ENCODE results near the gene CREBZF. TPM values are rescaled to one million over a fixed set of nuclear protein-coding genes. Genes with fewer than 3 reads are reported as not detected.
"Not testable (repeated sequence)": the region's sequence is repeated elsewhere in the genome, so short reads cannot be mapped to it uniquely, and the experiment has no call there.

Gene CREBZF
- total RNA-seq, 1 donor from 2014 or later: 44.7 TPM

DNA sequence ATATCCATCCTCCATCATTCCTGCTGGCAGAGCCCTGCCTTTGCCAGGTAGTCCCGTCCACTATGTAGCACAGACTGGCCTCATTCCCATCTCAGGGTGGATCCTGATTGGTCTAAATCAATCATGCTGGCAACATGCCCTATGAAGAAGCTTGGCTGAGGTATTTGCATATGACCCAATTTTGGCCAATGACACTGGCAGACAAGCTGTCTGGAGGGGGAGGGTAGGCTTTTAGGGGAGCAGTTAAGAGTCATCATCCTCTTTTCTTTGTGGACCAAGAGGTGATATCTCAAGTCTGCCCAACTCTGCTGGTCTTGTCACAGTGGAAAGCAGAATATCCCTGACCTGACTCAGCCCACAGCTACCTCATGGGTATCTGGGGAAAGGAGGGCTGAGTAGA lies 16.0 kb upstream of the CREBZF start:
- H3K4me3 Mint-ChIP-seq (ENCODE audit: unreplicated experiment): no peak overlapping the region
- H3K9me3 Mint-ChIP-seq (ENCODE audit: unreplicated experiment): no peaks in the 10 kb centered on the region
- H3K27ac Mint-ChIP-seq (ENCODE audit: unreplicated experiment): no peak overlapping the region
- peaks cover 25% of the 10 kb centered on the region for H3K27me3 Mint-ChIP-seq (ENCODE audit: unreplicated experiment)
- no peaks in the 10 kb centered on the region for H3K36me3 Mint-ChIP-seq (ENCODE audit: unreplicated experiment)
- TF ChIP-seq, protein P1, sequence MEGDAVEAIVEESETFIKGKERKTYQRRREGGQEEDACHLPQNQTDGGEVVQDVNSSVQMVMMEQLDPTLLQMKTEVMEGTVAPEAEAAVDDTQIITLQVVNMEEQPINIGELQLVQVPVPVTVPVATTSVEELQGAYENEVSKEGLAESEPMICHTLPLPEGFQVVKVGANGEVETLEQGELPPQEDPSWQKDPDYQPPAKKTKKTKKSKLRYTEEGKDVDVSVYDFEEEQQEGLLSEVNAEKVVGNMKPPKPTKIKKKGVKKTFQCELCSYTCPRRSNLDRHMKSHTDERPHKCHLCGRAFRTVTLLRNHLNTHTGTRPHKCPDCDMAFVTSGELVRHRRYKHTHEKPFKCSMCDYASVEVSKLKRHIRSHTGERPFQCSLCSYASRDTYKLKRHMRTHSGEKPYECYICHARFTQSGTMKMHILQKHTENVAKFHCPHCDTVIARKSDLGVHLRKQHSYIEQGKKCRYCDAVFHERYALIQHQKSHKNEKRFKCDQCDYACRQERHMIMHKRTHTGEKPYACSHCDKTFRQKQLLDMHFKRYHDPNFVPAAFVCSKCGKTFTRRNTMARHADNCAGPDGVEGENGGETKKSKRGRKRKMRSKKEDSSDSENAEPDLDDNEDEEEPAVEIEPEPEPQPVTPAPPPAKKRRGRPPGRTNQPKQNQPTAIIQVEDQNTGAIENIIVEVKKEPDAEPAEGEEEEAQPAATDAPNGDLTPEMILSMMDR (IDR thresholded peaks at IDR 0.05): no peak
- no peaks in the 10 kb centered on the region for H3K4me1 Mint-ChIP-seq (ENCODE audit: unreplicated experiment)
- DNase-seq (ENCODE audit: extremely low spot score, unreplicated experiment): no peak

DNA sequence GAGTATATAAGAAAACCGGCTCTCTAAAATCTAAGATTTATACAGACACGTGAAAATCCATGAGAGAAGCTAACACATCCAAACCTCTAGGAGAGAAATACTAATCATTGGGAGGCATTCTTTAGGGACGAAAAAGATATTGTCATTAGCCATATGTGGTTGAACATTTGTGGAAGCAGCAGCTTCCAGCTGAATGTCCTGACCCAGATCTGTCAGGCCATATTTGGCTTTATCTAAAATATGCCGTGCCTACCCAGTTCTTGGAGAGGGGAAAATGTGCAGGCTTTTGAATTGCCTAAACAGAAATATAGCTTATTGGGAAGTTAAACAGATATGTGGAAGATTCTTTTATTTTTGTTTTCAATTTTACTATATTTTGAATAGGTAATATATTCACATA lies 14.6 kb upstream of the CREBZF start:
- TF ChIP-seq, protein P1 (IDR thresholded peaks at IDR 0.05): no peak
- H3K27ac Mint-ChIP-seq (ENCODE audit: unreplicated experiment): no peak overlapping the region
- no peak overlapping the region for H3K4me3 Mint-ChIP-seq (ENCODE audit: unreplicated experiment)
- H3K9me3 Mint-ChIP-seq (ENCODE audit: unreplicated experiment): no peaks in the 10 kb centered on the region
- peaks cover 35% of the 10 kb centered on the region for H3K27me3 Mint-ChIP-seq (ENCODE audit: unreplicated experiment)
- no peak for DNase-seq (ENCODE audit: extremely low spot score, unreplicated experiment)
- H3K4me1 Mint-ChIP-seq (ENCODE audit: unreplicated experiment): no peaks in the 10 kb centered on the region
- H3K36me3 Mint-ChIP-seq (ENCODE audit: unreplicated experiment): no peaks in the 10 kb centered on the region

DNA sequence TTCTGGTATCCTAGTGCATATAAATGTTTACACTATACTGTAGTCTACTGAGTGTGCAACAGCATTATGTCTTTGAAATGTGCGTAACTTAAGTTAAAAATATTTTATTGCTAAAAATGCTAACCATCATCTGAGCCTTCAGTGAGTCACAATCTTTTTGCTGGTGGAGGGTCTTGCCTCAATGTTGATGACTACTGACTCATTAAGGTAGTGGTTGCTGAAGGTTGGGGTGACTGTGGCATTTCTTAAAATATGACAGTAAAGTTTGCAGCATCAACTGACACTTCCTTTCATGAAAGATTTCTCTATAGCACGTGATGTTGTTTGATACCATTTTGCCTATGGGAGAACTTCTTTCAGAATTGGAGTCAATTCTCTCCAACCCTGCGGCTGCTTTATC lies 8.5 kb upstream of the CREBZF start:
- Mint-ChIP-seq H3K36me3 (ENCODE audit: unreplicated experiment) (no peaks in the 10 kb centered on the region), H3K4me3 (ENCODE audit: unreplicated experiment) (no peak overlapping the region), H3K27ac (ENCODE audit: unreplicated experiment) (no peak overlapping the region), H3K27me3 (ENCODE audit: unreplicated experiment) (peaks cover 27% of the 10 kb centered on the region), H3K4me1 (ENCODE audit: unreplicated experiment) (no peaks in the 10 kb centered on the region), H3K9me3 (ENCODE audit: unreplicated experiment) (peaks cover 7% of the 10 kb centered on the region)
- no peak for DNase-seq (ENCODE audit: extremely low spot score, unreplicated experiment)
- TF ChIP-seq, protein P1 (IDR thresholded peaks at IDR 0.05): no peak

DNA sequence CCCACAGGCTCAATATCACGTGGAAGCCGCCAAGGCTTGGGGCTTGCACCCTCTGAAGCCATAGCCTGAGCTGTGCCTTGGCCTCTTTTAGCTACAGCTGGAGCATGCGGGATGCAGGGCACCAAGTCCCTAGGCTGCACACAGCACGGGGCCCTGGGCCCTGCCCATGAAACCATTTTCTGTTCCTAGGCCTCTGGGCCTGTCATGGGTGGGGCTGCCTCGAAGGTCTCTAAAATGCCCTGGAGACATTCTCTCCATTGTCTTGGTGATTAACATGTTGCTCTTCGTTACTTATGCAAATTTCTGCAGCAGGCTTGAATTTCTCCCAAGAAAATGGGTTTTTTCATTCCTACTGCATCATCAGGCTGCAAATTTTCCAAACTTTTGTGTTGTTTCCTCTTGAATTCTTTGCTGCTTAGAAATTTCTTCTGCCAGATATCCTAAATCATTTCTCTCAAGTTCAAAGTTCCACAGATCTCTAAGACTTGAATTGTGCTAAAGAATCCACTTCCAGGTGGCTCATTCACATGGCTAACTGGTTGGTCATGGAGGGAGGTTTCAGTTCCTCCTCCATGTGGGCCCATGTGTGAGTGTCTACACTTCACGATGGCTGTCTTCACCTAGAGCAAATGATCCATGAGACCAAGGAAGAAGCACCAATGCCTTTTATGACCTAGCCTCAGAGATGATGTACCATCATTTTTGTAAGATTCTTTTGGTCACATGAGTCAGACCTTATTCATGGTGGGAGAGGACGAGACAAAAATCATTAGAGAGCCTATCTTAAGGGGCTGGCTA lies 7.4 kb upstream of the CREBZF start:
- Mint-ChIP-seq H3K27me3 (ENCODE audit: unreplicated experiment) (peaks cover 22% of the 10 kb centered on the region), H3K36me3 (ENCODE audit: unreplicated experiment) (no peaks in the 10 kb centered on the region), H3K4me3 (ENCODE audit: unreplicated experiment) (no peak overlapping the region)

DNA sequence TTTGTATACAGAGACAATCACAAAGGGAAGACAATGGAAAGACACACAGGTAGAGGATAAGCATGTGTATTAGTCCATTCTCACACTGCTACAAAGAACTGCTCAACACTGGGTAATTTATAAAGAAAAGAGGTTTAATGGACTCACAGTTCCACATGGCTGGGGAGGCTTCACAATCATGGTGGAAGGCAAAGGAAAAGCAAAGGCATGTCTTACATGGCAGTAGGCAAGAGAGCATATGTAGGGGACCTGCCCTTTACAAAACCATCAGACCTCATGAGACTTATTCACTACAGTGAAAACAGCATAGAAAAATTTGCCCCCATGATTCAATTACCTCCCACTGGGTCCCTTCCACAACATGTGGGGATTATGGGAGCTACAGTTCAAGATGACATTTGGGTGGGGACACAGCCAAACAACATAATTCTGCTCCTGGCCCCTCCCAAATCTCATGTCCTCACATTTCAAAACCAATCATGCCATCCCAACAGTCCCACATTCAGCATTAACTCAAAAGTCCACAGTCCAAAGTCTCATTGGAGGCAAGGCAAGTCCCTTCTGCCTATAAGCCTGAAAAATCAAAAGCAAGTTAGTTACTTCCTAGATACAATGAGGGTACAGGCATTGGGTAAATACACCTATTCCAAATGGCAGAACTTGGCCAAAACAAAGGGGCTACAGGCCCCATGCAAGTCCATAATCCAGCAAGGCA lies 6.2 kb upstream of the CREBZF start:
- not testable (repeated sequence) for H3K36me3 Mint-ChIP-seq (ENCODE audit: unreplicated experiment); H3K4me3 Mint-ChIP-seq (ENCODE audit: unreplicated experiment); DNase-seq (ENCODE audit: extremely low spot score, unreplicated experiment); H3K27ac Mint-ChIP-seq (ENCODE audit: unreplicated experiment); H3K9me3 Mint-ChIP-seq (ENCODE audit: unreplicated experiment); H3K4me1 Mint-ChIP-seq (ENCODE audit: unreplicated experiment)
- H3K27me3 Mint-ChIP-seq (ENCODE audit: unreplicated experiment): peaks cover 22% of the 10 kb centered on the region

More for the DNA sequence above, 7.4 kb upstream of the CREBZF start:
- TF ChIP-seq, protein P1 (IDR thresholded peaks at IDR 0.05): no peak
- Mint-ChIP-seq H3K27ac (ENCODE audit: unreplicated experiment) (no peak overlapping the region), H3K9me3 (ENCODE audit: unreplicated experiment) (peaks cover 7% of the 10 kb centered on the region), H3K4me1 (ENCODE audit: unreplicated experiment) (no peaks in the 10 kb centered on the region)
- DNase-seq (ENCODE audit: extremely low spot score, unreplicated experiment): no peak
